ENCODE data around the gene CDKL1. TPM values are rescaled to one million over a fixed set of nuclear protein-coding genes. Genes with fewer than 3 reads are reported as not detected.

The CDKL1 gene
- total RNA-seq, 1 experiment from 2014 or later: 2.4 TPM

GRCh38 chr14:50377550-50378085, 19.1 kb downstream of the CDKL1 start:
- TF ChIP-seq, protein P1, sequence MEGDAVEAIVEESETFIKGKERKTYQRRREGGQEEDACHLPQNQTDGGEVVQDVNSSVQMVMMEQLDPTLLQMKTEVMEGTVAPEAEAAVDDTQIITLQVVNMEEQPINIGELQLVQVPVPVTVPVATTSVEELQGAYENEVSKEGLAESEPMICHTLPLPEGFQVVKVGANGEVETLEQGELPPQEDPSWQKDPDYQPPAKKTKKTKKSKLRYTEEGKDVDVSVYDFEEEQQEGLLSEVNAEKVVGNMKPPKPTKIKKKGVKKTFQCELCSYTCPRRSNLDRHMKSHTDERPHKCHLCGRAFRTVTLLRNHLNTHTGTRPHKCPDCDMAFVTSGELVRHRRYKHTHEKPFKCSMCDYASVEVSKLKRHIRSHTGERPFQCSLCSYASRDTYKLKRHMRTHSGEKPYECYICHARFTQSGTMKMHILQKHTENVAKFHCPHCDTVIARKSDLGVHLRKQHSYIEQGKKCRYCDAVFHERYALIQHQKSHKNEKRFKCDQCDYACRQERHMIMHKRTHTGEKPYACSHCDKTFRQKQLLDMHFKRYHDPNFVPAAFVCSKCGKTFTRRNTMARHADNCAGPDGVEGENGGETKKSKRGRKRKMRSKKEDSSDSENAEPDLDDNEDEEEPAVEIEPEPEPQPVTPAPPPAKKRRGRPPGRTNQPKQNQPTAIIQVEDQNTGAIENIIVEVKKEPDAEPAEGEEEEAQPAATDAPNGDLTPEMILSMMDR (conservative IDR thresholded peaks at IDR 0.05): no peak
- TF ChIP-seq EZH2 (IDR thresholded peaks at IDR 0.05; ENCODE audit: low read depth): no peak
- CTCF ChIA-PET: interaction anchor here (0.7 kb wide), 1 partner anchor 422 kb away, joined by 14 read pairs; no protein-coding TSS in a partner anchor
- no peak for DNase-seq

GRCh38 chr14:50375760-50376159, 20.9 kb downstream of the CDKL1 start:
- BruUV-seq (replicated peaks): no TSS peak
- H4K20me1 ChIP-seq (ENCODE audit: insufficient read depth): no peaks in the 10 kb centered on the region
- H3K27me3 ChIP-seq (ENCODE audit: insufficient read depth, low read depth): no peaks in the 10 kb centered on the region
- no peaks in the 10 kb centered on the region for H3K79me2 ChIP-seq (ENCODE audit: low read depth)
- POLR2A ChIA-PET (ENCODE audit: unreplicated experiment): no interaction called here
- TF ChIP-seq, protein P1 (conservative IDR thresholded peaks at IDR 0.05): no peak
- no peak for TF ChIP-seq EZH2 (IDR thresholded peaks at IDR 0.05; ENCODE audit: low read depth)
- H3K9me2 ChIP-seq (ENCODE audit: insufficient read depth): no peaks in the 10 kb centered on the region
- intact Hi-C loops (cut with micrococcal nuclease; ENCODE audit: unreplicated experiment): no loop called here
- H3K4me1 ChIP-seq (replicated peaks; ENCODE audit: insufficient read depth): no peaks in the 10 kb centered on the region
- no peak overlapping the region for H3K27ac ChIP-seq
- H3K4me3 ChIP-seq: no peak overlapping the region
- no peak overlapping the region for H2AFZ ChIP-seq
- no peaks in the 10 kb centered on the region for H3K9me3 ChIP-seq (ENCODE audit: insufficient read depth, low read depth)
- DNase-seq: no peak
- H3F3A ChIP-seq (ENCODE audit: insufficient read depth, low read depth): no peaks in the 10 kb centered on the region
- CTCF ChIA-PET: no interaction called here
- H3K36me3 ChIP-seq (ENCODE audit: low read depth): no peaks in the 10 kb centered on the region
- H3K4me2 ChIP-seq: no peak overlapping the region

More at GRCh38 chr14:50377550-50378085, 19.1 kb downstream of the CDKL1 start:
- POLR2A ChIA-PET (ENCODE audit: unreplicated experiment): no interaction called here
- no peaks in the 10 kb centered on the region for H3K9me3 ChIP-seq (ENCODE audit: insufficient read depth, low read depth)
- H3K27ac ChIP-seq: no peak overlapping the region
- intact Hi-C loops (cut with micrococcal nuclease; ENCODE audit: unreplicated experiment): no loop called here
- no peaks in the 10 kb centered on the region for H3K4me1 ChIP-seq (replicated peaks; ENCODE audit: insufficient read depth)
- H3K9me2 ChIP-seq (ENCODE audit: insufficient read depth): no peaks in the 10 kb centered on the region
- no peaks in the 10 kb centered on the region for H3F3A ChIP-seq (ENCODE audit: insufficient read depth, low read depth)
- H2AFZ ChIP-seq: no peak overlapping the region
- no peak overlapping the region for H3K4me2 ChIP-seq
- H3K79me2 ChIP-seq (ENCODE audit: low read depth): no peaks in the 10 kb centered on the region
- no TSS peak for BruUV-seq (replicated peaks)
- no peak overlapping the region for H3K4me3 ChIP-seq
- H3K27me3 ChIP-seq (ENCODE audit: insufficient read depth, low read depth): no peaks in the 10 kb centered on the region
- H3K36me3 ChIP-seq (ENCODE audit: low read depth): no peaks in the 10 kb centered on the region
- H4K20me1 ChIP-seq (ENCODE audit: insufficient read depth): no peaks in the 10 kb centered on the region

DNA sequence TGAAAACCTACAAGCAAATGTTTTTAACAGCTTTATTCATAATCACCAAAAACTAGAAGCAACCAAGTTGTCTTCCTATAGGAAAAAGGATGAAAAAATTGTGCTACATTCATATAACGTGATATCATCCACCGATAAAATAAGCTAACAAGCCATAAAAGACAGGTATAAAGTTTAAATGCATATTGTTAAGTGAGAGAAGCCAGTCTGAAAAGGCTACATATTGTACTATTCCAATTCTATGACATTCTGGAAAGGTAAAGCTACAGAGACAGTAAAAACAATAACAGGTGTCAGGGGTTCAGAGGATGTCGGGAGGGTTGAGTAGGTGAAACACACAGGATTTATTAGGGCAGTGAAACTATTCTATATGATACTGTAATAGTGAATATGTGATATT, 22.7 kb downstream of the CDKL1 start:
- no TSS peak for BruUV-seq (replicated peaks)
- ChIA-PET POLR2A (ENCODE audit: unreplicated experiment) (interaction anchor here (0.6 kb wide), 1 partner anchor 29 kb away, joined by 4 read pairs; no protein-coding TSS in a partner anchor), CTCF (no interaction called here)
- Histone ChIP-seq H2AFZ (no peak overlapping the region), H3K27me3 (ENCODE audit: insufficient read depth, low read depth) (no peaks in the 10 kb centered on the region), H3K79me2 (ENCODE audit: low read depth) (no peaks in the 10 kb centered on the region), H3K9me2 (ENCODE audit: insufficient read depth) (no peaks in the 10 kb centered on the region), H3K36me3 (ENCODE audit: low read depth) (no peaks in the 10 kb centered on the region), H3K27ac (no peak overlapping the region), H3K9me3 (ENCODE audit: insufficient read depth, low read depth) (no peaks in the 10 kb centered on the region), H3K4me2 (no peak overlapping the region), H4K20me1 (ENCODE audit: insufficient read depth) (no peaks in the 10 kb centered on the region), H3K4me3 (no peak overlapping the region), H3F3A (ENCODE audit: insufficient read depth, low read depth) (no peaks in the 10 kb centered on the region), H3K4me1 (replicated peaks; ENCODE audit: insufficient read depth) (no peaks in the 10 kb centered on the region)
- no peak for DNase-seq
- TF ChIP-seq, protein P1 (conservative IDR thresholded peaks at IDR 0.05): no peak
- no peak for TF ChIP-seq EZH2 (IDR thresholded peaks at IDR 0.05; ENCODE audit: low read depth)
- intact Hi-C loops (cut with micrococcal nuclease; ENCODE audit: unreplicated experiment): no loop called here
